Stomach smooth muscle (tissue), 2 donors: ENCODE measurements around the gene ATRNL1.

Experiments used
- H3K27ac ChIP-seq: one replicate; pipeline ENCODE4 v1.7.0; 2013; ENCODE audit warnings: mild to moderate bottlenecking, low read length, inconsistent platforms
- H3K27me3 ChIP-seq, 2 donors: one replicate each; pipeline ENCODE4 v1.7.0; 2013; ENCODE audit warnings: low read length in 2 of 2; ENCODE audit not compliant: insufficient read depth in 2 of 2, control insufficient read depth in 1 of 2
- H3K36me3 ChIP-seq, 2 donors: one replicate each; pipeline ENCODE4 v1.7.0; 2013; ENCODE audit warnings: low read length in 2 of 2; ENCODE audit not compliant: control insufficient read depth in 2 of 2, insufficient read depth in 2 of 2
- H3K4me1 ChIP-seq: one replicate; pipeline ENCODE4 v1.7.0; 2013; ENCODE audit warnings: low read length; ENCODE audit not compliant: control insufficient read depth, insufficient read depth
- H3K4me3 ChIP-seq, 2 donors: one replicate each; pipeline ENCODE4 v1.7.0; 2013; ENCODE audit warnings: low read length in 2 of 2
- H3K9ac ChIP-seq, 2 donors: one replicate each; pipeline ENCODE4 v1.7.0; 2013; ENCODE audit warnings: low read length in 2 of 2, mild to moderate bottlenecking in 1 of 2
- H3K9me3 ChIP-seq, 2 donors: one replicate each; pipeline ENCODE4 v1.7.0; 2013; ENCODE audit warnings: low read length in 2 of 2; ENCODE audit not compliant: control insufficient read depth in 2 of 2
- donor health status: healthy.
- donor health status: Pancreatic carcinoma.

Gene ATRNL1

DNA sequence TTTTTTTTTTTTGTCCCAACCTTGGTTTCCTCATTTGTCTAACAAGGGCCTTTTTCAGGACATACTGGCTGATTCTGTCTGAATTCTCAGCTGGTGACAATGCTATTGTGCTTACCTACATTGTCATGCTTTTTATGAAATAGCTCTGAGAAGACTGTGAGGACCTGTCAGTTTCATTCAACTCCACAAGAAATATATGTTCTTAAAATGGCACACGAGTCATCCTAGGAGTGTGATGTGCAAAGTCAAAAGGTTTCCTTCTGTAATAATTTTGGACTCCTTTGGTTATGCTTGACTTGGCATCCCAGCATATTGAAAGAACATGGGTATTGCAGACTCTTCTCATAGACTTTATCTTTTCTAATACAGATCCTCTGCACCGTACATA, 863.8 kb downstream of the ATRNL1 start:
- H3K9ac ChIP-seq, result no peak overlapping the region
- no peak overlapping the region for H3K27ac ChIP-seq
- H3K4me1 ChIP-seq, result no peaks in the 10 kb centered on the region
- no peaks in the 10 kb centered on the region for H3K27me3 ChIP-seq
- H3K9me3 ChIP-seq, result no peaks in the 10 kb centered on the region
- no peak overlapping the region for H3K4me3 ChIP-seq
- H3K36me3 ChIP-seq, result no peaks in the 10 kb centered on the region

DNA sequence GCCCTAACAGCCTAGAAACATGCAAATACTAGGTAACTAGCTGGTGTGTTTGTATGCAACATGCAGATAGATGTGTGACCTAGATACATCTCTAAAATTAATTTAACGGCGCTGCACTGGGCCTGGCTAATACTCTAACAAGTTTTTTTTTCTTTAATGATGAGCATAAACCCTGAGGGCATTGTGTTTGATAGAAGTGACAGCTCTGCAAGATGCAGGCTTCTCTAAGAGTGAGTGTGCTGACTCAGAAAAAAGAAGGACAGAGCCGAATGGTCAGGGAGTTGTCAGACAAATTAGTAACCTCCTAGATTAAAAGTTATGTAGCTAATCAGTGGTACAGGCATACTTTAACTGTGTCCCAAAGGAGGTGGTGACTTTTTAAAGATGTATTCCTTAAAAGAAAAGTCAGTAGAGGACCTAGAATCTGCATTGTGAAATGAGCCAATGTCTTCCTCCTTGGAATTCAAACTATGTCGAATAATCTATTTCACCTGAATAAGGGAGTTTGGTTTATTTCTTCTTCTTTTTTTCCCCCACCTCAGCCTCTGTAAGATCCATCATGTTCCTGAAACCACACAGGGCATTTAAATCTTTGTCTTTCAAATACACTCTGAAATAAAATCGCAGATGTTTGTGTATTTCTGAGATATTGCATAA, 864.7 kb downstream of the ATRNL1 start:
- Histone ChIP-seq H3K4me1 (no peaks in the 10 kb centered on the region), H3K4me3 (no peak overlapping the region), H3K9ac (no peak overlapping the region), H3K9me3 (no peaks in the 10 kb centered on the region), H3K27me3 (no peaks in the 10 kb centered on the region), H3K36me3 (no peaks in the 10 kb centered on the region), H3K27ac (no peak overlapping the region)

DNA sequence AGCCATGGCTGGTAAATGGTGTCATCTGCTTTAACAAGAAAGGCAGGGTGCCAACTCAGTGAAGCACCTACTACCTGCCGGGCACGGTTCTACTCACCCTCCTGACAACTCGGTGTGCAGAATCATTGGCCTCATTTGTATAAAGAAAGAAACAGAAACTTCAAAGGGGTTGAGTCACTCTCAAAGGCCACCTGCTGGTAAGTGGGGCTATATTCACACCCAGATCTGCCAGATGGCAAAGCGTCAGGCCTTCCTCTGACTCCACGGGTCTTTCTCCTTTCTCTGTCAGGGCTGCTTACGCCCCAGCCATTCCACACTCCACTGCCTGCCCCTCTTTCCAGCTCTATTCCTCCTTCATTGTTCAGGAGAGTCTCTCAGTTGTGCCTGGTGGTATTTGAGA, 870.7 kb downstream of the ATRNL1 start:
- H3K4me1 ChIP-seq, result no peaks in the 10 kb centered on the region
- no peak overlapping the region for H3K27ac ChIP-seq
- H3K9ac ChIP-seq, result no peak overlapping the region
- H3K36me3 ChIP-seq, result no peaks in the 10 kb centered on the region
- H3K27me3 ChIP-seq, result no peaks in the 10 kb centered on the region
- H3K4me3 ChIP-seq, result no peak overlapping the region
- no peaks in the 10 kb centered on the region for H3K9me3 ChIP-seq

DNA sequence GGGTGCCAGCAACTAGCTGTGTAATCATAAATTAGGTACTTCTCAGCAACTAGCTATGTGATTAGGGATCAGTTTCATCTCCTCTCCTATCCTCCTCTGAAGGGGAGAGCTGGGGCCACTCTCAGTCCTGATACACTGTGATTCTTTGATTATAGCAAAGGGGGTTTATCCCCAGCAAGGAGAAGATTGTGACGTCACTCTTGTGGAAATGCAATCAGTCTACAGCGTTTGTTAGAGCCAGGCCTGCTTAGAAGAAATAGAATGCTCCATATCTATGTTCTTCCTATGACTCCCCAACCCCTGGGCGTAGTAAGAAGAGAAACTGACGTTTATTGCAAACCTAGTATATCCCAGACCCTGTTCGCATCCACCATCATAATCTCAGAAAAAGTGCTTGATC, 871.7 kb downstream of the ATRNL1 start:
- Histone ChIP-seq H3K4me3 (no peak overlapping the region), H3K36me3 (no peaks in the 10 kb centered on the region), H3K27ac (no peak overlapping the region), H3K27me3 (no peaks in the 10 kb centered on the region), H3K4me1 (no peaks in the 10 kb centered on the region), H3K9ac (no peak overlapping the region), H3K9me3 (no peaks in the 10 kb centered on the region)

DNA sequence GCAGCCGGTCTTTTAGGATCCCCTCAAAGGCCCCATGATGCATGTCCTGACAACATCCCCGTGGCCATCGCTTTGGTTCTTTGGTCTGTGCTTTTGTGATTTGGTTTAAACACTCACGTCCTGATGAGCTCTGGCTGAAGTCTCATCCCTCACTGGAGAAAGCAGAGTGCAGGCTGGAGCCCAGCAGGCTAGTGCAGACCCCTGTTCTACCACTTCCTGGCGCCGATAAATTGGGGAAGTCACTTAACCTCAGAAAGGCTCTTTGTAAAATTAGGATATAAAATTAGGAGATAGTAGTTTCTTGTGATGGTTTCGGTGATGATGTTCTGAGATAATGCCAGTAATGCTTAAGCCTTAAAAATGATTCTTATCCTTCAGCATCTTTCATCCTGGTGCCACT, 872.2 kb downstream of the ATRNL1 start:
- H3K36me3 ChIP-seq, result no peaks in the 10 kb centered on the region
- H3K27me3 ChIP-seq, result no peaks in the 10 kb centered on the region
- no peaks in the 10 kb centered on the region for H3K4me1 ChIP-seq
- H3K4me3 ChIP-seq, result no peak overlapping the region
- no peak overlapping the region for H3K9ac ChIP-seq
- no peaks in the 10 kb centered on the region for H3K9me3 ChIP-seq
- H3K27ac ChIP-seq, result no peak overlapping the region

DNA sequence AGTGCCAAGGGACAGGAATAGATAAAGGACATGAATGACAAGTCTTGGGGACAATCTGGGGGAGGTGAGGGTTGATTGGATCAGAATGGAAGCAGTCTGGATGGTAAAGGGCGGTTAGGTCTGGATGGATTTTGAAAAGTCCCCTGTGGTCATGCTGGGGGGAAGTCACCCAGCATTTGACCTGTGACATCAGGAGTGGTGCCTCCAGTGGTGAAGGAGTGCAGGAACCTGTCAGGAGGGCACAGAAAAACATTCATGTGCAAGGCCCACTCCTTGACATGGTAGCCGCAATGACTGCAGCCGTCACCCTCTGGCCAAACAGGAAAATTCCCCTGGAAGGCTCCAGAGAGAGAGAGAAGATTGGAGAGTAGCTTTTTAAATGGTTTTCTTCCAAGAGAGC, 875.1 kb downstream of the ATRNL1 start:
- Histone ChIP-seq H3K27ac (no peak overlapping the region), H3K9ac (no peak overlapping the region), H3K4me3 (no peak overlapping the region), H3K4me1 (no peaks in the 10 kb centered on the region), H3K27me3 (no peaks in the 10 kb centered on the region), H3K36me3 (no peaks in the 10 kb centered on the region), H3K9me3 (no peaks in the 10 kb centered on the region)

DNA sequence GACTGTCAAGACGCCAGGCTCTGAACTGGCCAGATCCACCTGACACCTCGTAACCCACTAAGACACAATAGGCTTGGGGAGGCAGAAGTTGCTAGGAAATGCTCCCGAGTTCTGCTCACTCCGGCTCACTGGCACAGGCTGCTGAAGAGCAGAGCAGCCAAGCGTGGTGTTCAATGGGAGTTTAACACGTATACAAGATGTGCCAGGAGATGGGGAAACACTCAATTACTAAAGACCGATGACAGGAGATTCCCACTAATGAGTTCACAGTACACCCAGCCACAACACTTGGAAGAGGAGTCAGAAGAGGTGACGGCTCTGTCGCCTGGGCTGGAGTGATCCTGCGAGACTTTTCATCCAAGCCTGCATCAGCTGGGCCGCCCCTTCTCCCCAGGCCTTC, 876.4 kb downstream of the ATRNL1 start:
- H3K36me3 ChIP-seq, result no peaks in the 10 kb centered on the region
- H3K27ac ChIP-seq, result no peak overlapping the region
- H3K9ac ChIP-seq, result no peak overlapping the region
- no peak overlapping the region for H3K4me3 ChIP-seq
- H3K4me1 ChIP-seq, result peaks cover 3% of the 10 kb centered on the region
- no peaks in the 10 kb centered on the region for H3K27me3 ChIP-seq
- no peaks in the 10 kb centered on the region for H3K9me3 ChIP-seq

DNA sequence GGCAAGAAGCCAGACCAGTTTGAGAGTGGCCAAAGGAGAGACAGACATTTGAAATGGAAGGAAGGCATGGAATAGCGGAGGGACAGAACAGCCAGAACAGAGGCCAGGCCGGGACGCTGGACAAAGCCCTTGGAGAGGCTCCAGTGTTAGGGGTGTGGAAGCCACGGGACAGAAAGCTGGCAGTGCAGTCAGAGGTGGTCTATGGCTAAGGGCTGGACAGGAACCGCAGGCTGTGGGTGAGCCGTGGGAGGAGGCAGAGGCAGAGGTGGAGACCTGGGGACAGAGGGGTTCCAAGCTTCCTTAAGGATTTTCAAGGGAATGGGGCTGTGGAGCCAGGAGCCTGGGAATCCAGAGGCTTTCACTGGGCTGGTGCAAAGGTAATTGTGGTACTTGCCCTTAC, 878.8 kb downstream of the ATRNL1 start:
- Histone ChIP-seq H3K27me3 (no peaks in the 10 kb centered on the region), H3K27ac (no peak overlapping the region), H3K9ac (no peak overlapping the region), H3K36me3 (no peaks in the 10 kb centered on the region), H3K9me3 (no peaks in the 10 kb centered on the region), H3K4me1 (peaks cover 7% of the 10 kb centered on the region), H3K4me3 (no peak overlapping the region)

DNA sequence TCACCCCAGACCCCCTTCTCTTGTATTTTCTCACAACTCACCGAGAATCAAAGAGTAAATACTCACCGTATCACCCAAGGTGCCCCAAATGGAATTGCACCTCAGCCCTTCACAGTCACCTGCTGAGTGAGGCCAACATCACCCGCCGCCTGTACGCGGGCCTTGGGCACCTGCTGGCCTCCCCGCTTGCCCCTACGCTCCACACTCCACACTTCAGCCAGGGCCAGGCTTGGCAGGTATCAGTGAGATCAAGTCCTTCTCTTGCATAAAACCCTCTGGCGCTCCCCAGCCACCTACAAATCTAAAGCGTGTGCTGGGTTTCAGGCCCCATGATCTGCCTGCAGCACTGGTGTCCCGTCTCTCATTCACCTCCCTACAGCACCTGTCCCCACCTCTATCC, 879.3 kb downstream of the ATRNL1 start:
- H3K27me3 ChIP-seq, result no peaks in the 10 kb centered on the region
- no peaks in the 10 kb centered on the region for H3K9me3 ChIP-seq
- no peak overlapping the region for H3K4me3 ChIP-seq
- H3K4me1 ChIP-seq, result peaks cover 7% of the 10 kb centered on the region
- H3K27ac ChIP-seq, result no peak overlapping the region
- no peak overlapping the region for H3K9ac ChIP-seq
- H3K36me3 ChIP-seq, result no peaks in the 10 kb centered on the region

DNA sequence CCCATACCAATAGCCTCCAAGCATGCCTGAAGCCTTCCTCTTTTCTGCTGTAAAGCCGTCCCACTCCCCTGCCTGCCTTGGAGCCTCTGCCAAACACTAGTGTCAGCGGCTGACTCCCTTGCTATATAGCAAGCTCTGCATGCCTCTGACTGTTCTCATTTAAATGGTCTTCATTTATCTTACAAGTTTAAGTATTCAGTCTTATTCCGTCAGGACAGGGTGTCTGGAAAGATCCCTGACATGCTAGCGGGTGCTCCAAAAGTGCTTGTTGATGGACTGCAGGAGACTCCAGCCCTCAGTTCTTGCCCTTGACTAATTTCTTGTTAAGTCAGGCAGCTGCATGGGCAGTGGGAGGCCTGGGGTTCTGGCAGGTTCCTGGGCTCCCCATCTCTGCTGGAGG, 881.2 kb downstream of the ATRNL1 start:
- H3K27ac ChIP-seq, result no peak overlapping the region
- no peaks in the 10 kb centered on the region for H3K9me3 ChIP-seq
- no peak overlapping the region for H3K4me3 ChIP-seq
- H3K27me3 ChIP-seq, result no peaks in the 10 kb centered on the region
- H3K4me1 ChIP-seq, result peaks cover 7% of the 10 kb centered on the region
- no peaks in the 10 kb centered on the region for H3K36me3 ChIP-seq
- no peak overlapping the region for H3K9ac ChIP-seq

DNA sequence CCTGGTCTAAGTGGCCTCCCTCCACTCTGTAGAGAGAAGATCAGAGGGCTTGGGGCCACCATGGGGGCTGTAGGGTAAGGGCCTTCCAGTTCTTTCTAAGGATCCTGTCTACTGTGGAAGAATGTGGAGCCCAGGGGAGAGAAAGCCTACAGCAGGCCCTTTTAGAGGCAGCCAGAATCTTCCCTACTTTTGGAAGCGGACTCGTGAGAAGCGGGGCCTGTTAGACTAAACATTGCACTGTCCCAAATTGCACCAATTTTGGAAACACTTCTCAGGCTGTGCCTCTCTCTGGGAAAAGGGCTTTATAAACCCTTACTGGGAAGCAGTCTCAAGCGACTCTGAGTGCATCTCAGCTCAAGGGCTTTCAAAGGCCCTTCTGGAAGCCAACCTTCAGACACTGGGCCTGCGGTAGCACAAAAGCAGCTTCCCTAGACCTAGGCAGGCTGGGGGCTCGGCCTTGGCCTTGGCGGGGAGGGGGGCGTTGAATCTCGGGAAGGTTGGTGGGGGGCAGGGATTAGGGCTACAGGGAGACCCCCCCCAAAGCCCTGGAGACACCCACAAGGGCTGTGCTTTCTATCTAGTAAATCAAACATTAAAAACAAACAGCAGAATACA, 881.8 kb downstream of the ATRNL1 start:
- H3K27me3 ChIP-seq, result no peaks in the 10 kb centered on the region
- H3K36me3 ChIP-seq, result no peaks in the 10 kb centered on the region
- no peaks in the 10 kb centered on the region for H3K9me3 ChIP-seq
- no peak overlapping the region for H3K9ac ChIP-seq
- H3K4me1 ChIP-seq, result peaks cover 7% of the 10 kb centered on the region
- no peak overlapping the region for H3K4me3 ChIP-seq
- no peak overlapping the region for H3K27ac ChIP-seq
